ENCODE data around the gene PTDSS2. TPM values are rescaled to one million over a fixed set of nuclear protein-coding genes. Genes with fewer than 3 reads are reported as not detected.
A peak's percentile ranks its signal among the peaks of the same experiment; 100 is the strongest.

Gene PTDSS2
- total and polyA plus RNA-seq, 7 donors = 11.8 to 26.0 (median 19.6) TPM

GRCh38 chr11:537622-538430 is 87.7 kb downstream of the PTDSS2 start:
- no peak overlapping the region for H3K27ac ChIP-seq
- H3K4me3 ChIP-seq = peak overlapping the region; percentile 81
- H3K27me3 ChIP-seq (ENCODE audit: insufficient read depth in 3 of 3, low read length in 2 of 3) = peaks cover 0 to 16% (median 0%) of the 10 kb centered on the region in 3 donors
- DNase-seq = peak in 1 of 2 donors; percentile 50
- TF ChIP-seq CTCF (IDR thresholded peaks at IDR 0.05) = no peak
- peaks cover 0 to 11% of the 10 kb centered on the region in 2 donors for H3K36me3 ChIP-seq (ENCODE audit: insufficient read depth in 1 of 2, low read depth in 1 of 2)
- peaks cover 27% of the 10 kb centered on the region for H3K4me1 ChIP-seq
- intact Hi-C loops (cut with DNase I) = no loop called here
- no peak for ATAC-seq
- no peaks in the 10 kb centered on the region for H3K9me3 ChIP-seq
- 44 to 55% (median 53%) methylated on average over 19 of the region's 19 CpGs for WGBS, 3 donors

DNA sequence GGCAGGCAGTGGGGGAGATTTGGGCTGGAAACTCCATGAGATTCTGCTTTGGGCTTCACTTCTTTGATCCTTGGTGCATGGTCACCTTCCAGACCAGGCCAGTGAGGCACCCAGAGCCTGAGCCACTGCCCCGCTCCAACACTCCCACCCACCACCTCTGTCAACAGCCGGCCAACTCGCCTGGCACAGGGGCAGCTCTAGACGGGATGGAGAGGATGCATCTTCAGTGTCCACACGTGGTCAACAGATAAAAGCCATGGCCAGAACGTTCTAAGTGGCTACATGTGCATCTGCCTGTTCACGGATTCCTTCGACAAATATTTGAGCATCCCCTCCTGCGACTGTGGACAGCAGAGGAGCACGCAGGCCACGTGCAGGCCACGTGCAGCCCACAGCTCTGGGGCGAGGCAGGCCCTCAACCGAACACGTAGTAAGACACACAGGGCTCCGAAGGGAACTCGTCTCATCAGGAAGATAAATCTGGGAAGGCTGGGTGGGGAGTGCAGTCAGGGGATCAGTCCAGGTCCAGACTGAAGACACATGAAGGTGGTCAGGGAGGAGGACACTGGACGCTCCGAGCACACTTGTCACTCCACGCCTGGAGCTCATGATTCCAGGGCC is 88.5 kb downstream of the PTDSS2 start:
- ATAC-seq = no peak
- H3K9me3 ChIP-seq = no peaks in the 10 kb centered on the region

DNA sequence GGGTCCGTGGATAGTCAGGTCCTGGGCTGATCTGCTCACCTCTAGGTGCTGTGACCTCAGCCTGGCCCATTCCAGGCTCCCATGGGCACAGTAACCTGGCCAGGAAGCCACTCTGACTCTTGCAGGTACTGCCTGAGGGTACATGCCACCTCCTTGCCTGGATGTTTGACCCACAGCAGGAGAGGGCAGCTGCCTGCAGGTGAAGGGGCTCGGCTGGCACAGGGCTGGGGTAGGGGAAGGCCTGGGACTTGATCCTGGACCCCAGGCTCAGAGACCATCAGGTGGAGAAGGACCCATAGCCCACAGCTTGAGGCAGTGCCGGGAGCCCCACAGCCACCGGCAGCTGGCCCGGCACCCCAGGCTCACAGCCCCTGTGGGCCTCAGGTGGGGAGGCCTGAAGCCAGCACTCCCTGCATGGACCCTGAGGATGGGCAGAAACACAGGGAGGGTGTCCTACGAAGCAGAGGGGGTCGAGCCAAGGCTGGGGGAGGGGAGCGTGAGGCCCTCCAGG is 89.9 kb downstream of the PTDSS2 start:
- Histone ChIP-seq H3K4me1 (peaks cover 14% of the 10 kb centered on the region), H3K9me3 (no peaks in the 10 kb centered on the region), H3K4me3 (no peak overlapping the region), H3K27me3 (ENCODE audit: insufficient read depth in 3 of 3, low read length in 2 of 3) (peaks cover 0 to 16% (median 0%) of the 10 kb centered on the region in 3 donors), H3K27ac (no peak overlapping the region), H3K36me3 (ENCODE audit: insufficient read depth in 1 of 2, low read depth in 1 of 2) (no peaks in the 10 kb centered on the region)
- TF ChIP-seq CTCF (IDR thresholded peaks at IDR 0.05) = no peak
- DNase-seq (peak in 1 of 2 donors; percentile 46), ATAC-seq (no peak)
- intact Hi-C loops (cut with DNase I) = no loop called here
- WGBS, 3 donors = 84 to 91% (median 86%) methylated on average over 7 to 8 of the region's 8 CpGs

More for the DNA sequence above, 88.5 kb downstream of the PTDSS2 start:
- peaks cover 0 to 3% of the 10 kb centered on the region in 2 donors for H3K36me3 ChIP-seq (ENCODE audit: insufficient read depth in 1 of 2, low read depth in 1 of 2)
- TF ChIP-seq CTCF (IDR thresholded peaks at IDR 0.05) = no peak
- H3K27ac ChIP-seq = no peak overlapping the region
- peaks cover 25% of the 10 kb centered on the region for H3K4me1 ChIP-seq
- DNase-seq = no peak
- intact Hi-C loops (cut with DNase I) = no loop called here
- H3K4me3 ChIP-seq = no peak overlapping the region
- WGBS, 3 donors = 85 to 89% (median 87%) methylated on average over 20 of the region's 20 CpGs
- peaks cover 0 to 16% (median 0%) of the 10 kb centered on the region in 3 donors for H3K27me3 ChIP-seq (ENCODE audit: insufficient read depth in 3 of 3, low read length in 2 of 3)

Other genes with a start within 250 kb of the PTDSS2 start
- gene BET1L, start 242.9 kb upstream of the PTDSS2 start, total RNA-seq = 10 to 100 TPM; 11.8 to 27.7 (median 20.2) TPM
- gene BET1L, start 242.9 kb upstream of the PTDSS2 start, polyA plus RNA-seq = 10 to 100 TPM; 12.1 to 19.9 (median 18.0) TPM
- 10 to 100 TPM; 34.4 to 54.8 (median 37.9) TPM for gene RIC8A, start 242.6 kb upstream of the PTDSS2 start, total RNA-seq
- 10 to 100 TPM; 30.2 to 66.9 (median 57.8) TPM for gene RIC8A, start 242.6 kb upstream of the PTDSS2 start, polyA plus RNA-seq
- 10 to 100 TPM; 15.0 to 23.2 (median 16.7) TPM for gene SIRT3, start 213.9 kb upstream of the PTDSS2 start, total RNA-seq
- gene SIRT3, start 213.9 kb upstream of the PTDSS2 start, polyA plus RNA-seq = 10 to 100 TPM; 10.4 to 14.7 (median 12.3) TPM
- 100 to 1,000 TPM; 108 to 190 (median 149) TPM for gene PSMD13, start 213.3 kb upstream of the PTDSS2 start, total RNA-seq
- 100 to 1,000 TPM; 171 to 265 (median 258) TPM for gene PSMD13, start 213.3 kb upstream of the PTDSS2 start, polyA plus RNA-seq
- gene NLRP6, start 171.9 kb upstream of the PTDSS2 start, total RNA-seq = under 1 TPM in 2 of 4 donors, not detected in 2; 0.10 to 0.17 TPM
- gene NLRP6, start 171.9 kb upstream of the PTDSS2 start, polyA plus RNA-seq = under 1 TPM in 2 of 3 donors, not detected in 1; 0.03 to 0.04 TPM
- 1 to 10 TPM; 2.9 to 5.1 (median 3.9) TPM for gene PGGHG, start 161.2 kb upstream of the PTDSS2 start, total RNA-seq
- 1 to 10 TPM; 2.7 to 8.6 (median 4.0) TPM for gene PGGHG, start 161.2 kb upstream of the PTDSS2 start, polyA plus RNA-seq
- not detected for gene IFITM5, start 150.8 kb upstream of the PTDSS2 start, total RNA-seq
- gene IFITM5, start 150.8 kb upstream of the PTDSS2 start, polyA plus RNA-seq = not detected
- 100 to 1,000 TPM; 131 to 161 (median 136) TPM for gene IFITM2, start 142.5 kb upstream of the PTDSS2 start, total RNA-seq
- 100 to 1,000 TPM; 109 to 371 (median 181) TPM for gene IFITM2, start 142.5 kb upstream of the PTDSS2 start, polyA plus RNA-seq
- 100 to 1,000 TPM in 1 of 4 donors, 10 to 100 TPM in 3; 44.0 to 105 (median 71.3) TPM for gene IFITM1, start 136.2 kb upstream of the PTDSS2 start, total RNA-seq
- gene IFITM1, start 136.2 kb upstream of the PTDSS2 start, polyA plus RNA-seq = 100 to 1,000 TPM in 1 of 3 donors, 10 to 100 TPM in 2; 39.7 to 107 (median 69.7) TPM
- 100 to 1,000 TPM; 136 to 234 (median 202) TPM for gene IFITM3, start 129.4 kb upstream of the PTDSS2 start, total RNA-seq
- gene IFITM3, start 129.4 kb upstream of the PTDSS2 start, polyA plus RNA-seq = 100 to 1,000 TPM; 186 to 557 (median 260) TPM
- under 1 TPM in 3 of 4 donors, not detected in 1; 0.06 to 0.12 (median 0.06) TPM for gene B4GALNT4, start 80.8 kb upstream of the PTDSS2 start, total RNA-seq
- gene B4GALNT4, start 80.8 kb upstream of the PTDSS2 start, polyA plus RNA-seq = under 1 TPM; 0.04 to 0.27 (median 0.05) TPM
- under 1 TPM in 3 of 4 donors, not detected in 1; 0.15 to 0.75 (median 0.25) TPM for gene PKP3, start 56.1 kb upstream of the PTDSS2 start, total RNA-seq
- under 1 TPM in 2 of 3 donors, not detected in 1; 0.10 to 0.13 TPM for gene PKP3, start 56.1 kb upstream of the PTDSS2 start, polyA plus RNA-seq
- gene SIGIRR, start 35.3 kb upstream of the PTDSS2 start, total RNA-seq = 10 to 100 TPM in 3 of 4 donors, 1 to 10 TPM in 1; 9.9 to 15.9 (median 10.8) TPM
- gene SIGIRR, start 35.3 kb upstream of the PTDSS2 start, polyA plus RNA-seq = 10 to 100 TPM; 19.2 to 28.1 (median 20.3) TPM
- gene ANO9, start 8.3 kb upstream of the PTDSS2 start, total RNA-seq = under 1 TPM in 3 of 4 donors, not detected in 1; 0.09 to 0.59 (median 0.46) TPM
- gene ANO9, start 8.3 kb upstream of the PTDSS2 start, polyA plus RNA-seq = under 1 TPM; 0.10 to 0.15 (median 0.10) TPM
- gene RNH1, start 57.0 kb downstream of the PTDSS2 start, total RNA-seq = 100 to 1,000 TPM; 103 to 145 (median 113) TPM
- gene RNH1, start 57.0 kb downstream of the PTDSS2 start, polyA plus RNA-seq = 100 to 1,000 TPM; 105 to 181 (median 105) TPM
- 10 to 100 TPM; 43.6 to 74.7 (median 53.9) TPM for gene HRAS, start 85.3 kb downstream of the PTDSS2 start, total RNA-seq
- gene HRAS, start 85.3 kb downstream of the PTDSS2 start, polyA plus RNA-seq = 10 to 100 TPM; 53.9 to 76.2 (median 66.3) TPM
- gene LRRC56, start 87.2 kb downstream of the PTDSS2 start, total RNA-seq = under 1 TPM; 0.30 to 0.84 (median 0.55) TPM
- under 1 TPM in 2 of 3 donors, not detected in 1; 0.39 to 0.61 TPM for gene LRRC56, start 87.2 kb downstream of the PTDSS2 start, polyA plus RNA-seq
- gene LMNTD2, start 110.5 kb downstream of the PTDSS2 start, total RNA-seq = under 1 TPM in 2 of 4 donors, not detected in 2; 0.25 to 0.27 TPM
- gene LMNTD2, start 110.5 kb downstream of the PTDSS2 start, polyA plus RNA-seq = under 1 TPM; 0.04 to 0.12 (median 0.09) TPM
- 1 to 10 TPM in 1 of 4 donors, under 1 TPM in 2, not detected in 1; 0.78 to 1.2 (median 0.84) TPM for gene RASSF7, start 110.7 kb downstream of the PTDSS2 start, total RNA-seq
- gene RASSF7, start 110.7 kb downstream of the PTDSS2 start, polyA plus RNA-seq = 1 to 10 TPM in 1 of 3 donors, under 1 TPM in 2; 0.65 to 1.4 (median 1.00) TPM
- gene PHRF1, start 126.2 kb downstream of the PTDSS2 start, total RNA-seq = 10 to 100 TPM; 19.8 to 31.2 (median 25.0) TPM
- gene PHRF1, start 126.2 kb downstream of the PTDSS2 start, polyA plus RNA-seq = 10 to 100 TPM; 11.7 to 19.5 (median 13.5) TPM
- 10 to 100 TPM in 3 of 4 donors, 1 to 10 TPM in 1; 7.5 to 23.1 (median 15.2) TPM for gene IRF7, start 165.7 kb downstream of the PTDSS2 start, total RNA-seq
- gene IRF7, start 165.7 kb downstream of the PTDSS2 start, polyA plus RNA-seq = 10 to 100 TPM in 2 of 3 donors, 1 to 10 TPM in 1; 9.4 to 13.2 (median 12.9) TPM
- gene CDHR5, start 174.7 kb downstream of the PTDSS2 start, total RNA-seq = under 1 TPM in 1 of 4 donors, not detected in 3; 0.20 TPM
- under 1 TPM in 2 of 3 donors, not detected in 1; 0.07 to 0.34 TPM for gene CDHR5, start 174.7 kb downstream of the PTDSS2 start, polyA plus RNA-seq
- 1 to 10 TPM in 2 of 4 donors, under 1 TPM in 1, not detected in 1; 0.89 to 4.8 (median 1.8) TPM for gene SCT, start 176.9 kb downstream of the PTDSS2 start, total RNA-seq
- under 1 TPM in 1 of 3 donors, not detected in 2; 0.44 TPM for gene SCT, start 176.9 kb downstream of the PTDSS2 start, polyA plus RNA-seq
- gene DRD4, start 187.0 kb downstream of the PTDSS2 start, total RNA-seq = 1 to 10 TPM in 2 of 4 donors, under 1 TPM in 1, not detected in 1; 0.55 to 1.2 (median 1.1) TPM
- gene DRD4, start 187.0 kb downstream of the PTDSS2 start, polyA plus RNA-seq = under 1 TPM in 2 of 3 donors, not detected in 1; 0.14 to 0.18 TPM
- 10 to 100 TPM; 15.0 to 30.0 (median 21.0) TPM for gene DEAF1, start 244.9 kb downstream of the PTDSS2 start, total RNA-seq
- gene DEAF1, start 244.9 kb downstream of the PTDSS2 start, polyA plus RNA-seq = 10 to 100 TPM; 12.5 to 18.1 (median 15.3) TPM
- gene TMEM80, start 245.5 kb downstream of the PTDSS2 start, total RNA-seq = 10 to 100 TPM in 2 of 4 donors, 1 to 10 TPM in 2; 5.9 to 15.7 (median 9.7) TPM
- 10 to 100 TPM in 2 of 3 donors, 1 to 10 TPM in 1; 7.4 to 16.3 (median 10.1) TPM for gene TMEM80, start 245.5 kb downstream of the PTDSS2 start, polyA plus RNA-seq

Measured in psoas muscle (tissue), 8 donors.